Esophagus muscularis mucosa (tissue), 4 donors: ENCODE results near the gene ZNF532.

ENCODE experiments used
- EP300 ChIP-seq: sonication (generic); formaldehyde crosslinking; IDR thresholded peaks from one replicate; pipeline ENCODE4 v1.6.1; 2017; ENCODE audit warnings: antibody characterized with exemption
- POLR2A ChIP-seq: fragments of 450-650 bp; IDR thresholded peaks from one replicate; pipeline ENCODE4 v1.6.1; 2017; ENCODE audit warnings: antibody characterized with exemption, moderate library complexity, mild to moderate bottlenecking, low read depth
- POLR2AphosphoS5 ChIP-seq, 2 donors: sonication (generic); formaldehyde crosslinking; IDR thresholded peaks; one replicate each; pipeline ENCODE4 v1.6.1; 2017; ENCODE audit warnings: antibody characterized with exemption in 2 of 2
- TF ChIP-seq, protein P1 (sequence below), 3 experiments: fragments of 200-600 bp in 2 of 3; fragments of 450-650 bp in 1 of 3; sonication (generic) in 2 of 3; IDR thresholded peaks; one replicate each; pipeline ENCODE4 v1.5.1; 2017 to 2019; ENCODE audit warnings: antibody characterized with exemption in 3 of 3, mild to moderate bottlenecking in 2 of 3, moderate library complexity in 1 of 3

DNA sequence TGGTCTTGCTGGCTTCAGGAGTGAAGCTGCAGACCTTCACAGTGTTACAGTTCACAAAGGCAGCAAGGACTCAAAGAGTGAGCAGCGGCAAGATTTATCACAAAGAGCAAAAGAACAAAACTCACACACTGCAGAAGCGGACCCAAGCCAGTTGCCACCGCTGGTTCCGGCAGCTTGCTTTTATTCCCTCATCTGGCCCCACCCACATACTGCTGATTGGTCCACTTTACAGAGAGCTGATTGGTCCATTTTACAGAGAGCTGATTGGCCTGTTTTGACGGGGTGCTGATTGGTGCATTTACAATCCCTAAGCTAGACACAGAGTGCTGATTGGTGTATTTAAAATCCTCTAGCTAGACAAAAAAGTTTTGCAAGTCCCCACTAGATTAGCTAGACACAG, 37.2 kb upstream of the ZNF532 start:
- TF ChIP-seq, protein P1, sequence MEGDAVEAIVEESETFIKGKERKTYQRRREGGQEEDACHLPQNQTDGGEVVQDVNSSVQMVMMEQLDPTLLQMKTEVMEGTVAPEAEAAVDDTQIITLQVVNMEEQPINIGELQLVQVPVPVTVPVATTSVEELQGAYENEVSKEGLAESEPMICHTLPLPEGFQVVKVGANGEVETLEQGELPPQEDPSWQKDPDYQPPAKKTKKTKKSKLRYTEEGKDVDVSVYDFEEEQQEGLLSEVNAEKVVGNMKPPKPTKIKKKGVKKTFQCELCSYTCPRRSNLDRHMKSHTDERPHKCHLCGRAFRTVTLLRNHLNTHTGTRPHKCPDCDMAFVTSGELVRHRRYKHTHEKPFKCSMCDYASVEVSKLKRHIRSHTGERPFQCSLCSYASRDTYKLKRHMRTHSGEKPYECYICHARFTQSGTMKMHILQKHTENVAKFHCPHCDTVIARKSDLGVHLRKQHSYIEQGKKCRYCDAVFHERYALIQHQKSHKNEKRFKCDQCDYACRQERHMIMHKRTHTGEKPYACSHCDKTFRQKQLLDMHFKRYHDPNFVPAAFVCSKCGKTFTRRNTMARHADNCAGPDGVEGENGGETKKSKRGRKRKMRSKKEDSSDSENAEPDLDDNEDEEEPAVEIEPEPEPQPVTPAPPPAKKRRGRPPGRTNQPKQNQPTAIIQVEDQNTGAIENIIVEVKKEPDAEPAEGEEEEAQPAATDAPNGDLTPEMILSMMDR (IDR thresholded peaks at IDR 0.05) = no peak
- TF ChIP-seq POLR2AphosphoS5 (IDR thresholded peaks at IDR 0.05) = no peak
- no peak for TF ChIP-seq POLR2A
- no peak for TF ChIP-seq EP300
